GM21515 (cell line): Measurements from ENCODE around the gene EZH1.

Experiments
- ATAC-seq: cut with Tn5 transposase; IDR thresholded peaks from one replicate; pipeline ENCODE4 v1.9.1; 2021; ENCODE audit not compliant: unreplicated experiment

The EZH1 gene

DNA sequence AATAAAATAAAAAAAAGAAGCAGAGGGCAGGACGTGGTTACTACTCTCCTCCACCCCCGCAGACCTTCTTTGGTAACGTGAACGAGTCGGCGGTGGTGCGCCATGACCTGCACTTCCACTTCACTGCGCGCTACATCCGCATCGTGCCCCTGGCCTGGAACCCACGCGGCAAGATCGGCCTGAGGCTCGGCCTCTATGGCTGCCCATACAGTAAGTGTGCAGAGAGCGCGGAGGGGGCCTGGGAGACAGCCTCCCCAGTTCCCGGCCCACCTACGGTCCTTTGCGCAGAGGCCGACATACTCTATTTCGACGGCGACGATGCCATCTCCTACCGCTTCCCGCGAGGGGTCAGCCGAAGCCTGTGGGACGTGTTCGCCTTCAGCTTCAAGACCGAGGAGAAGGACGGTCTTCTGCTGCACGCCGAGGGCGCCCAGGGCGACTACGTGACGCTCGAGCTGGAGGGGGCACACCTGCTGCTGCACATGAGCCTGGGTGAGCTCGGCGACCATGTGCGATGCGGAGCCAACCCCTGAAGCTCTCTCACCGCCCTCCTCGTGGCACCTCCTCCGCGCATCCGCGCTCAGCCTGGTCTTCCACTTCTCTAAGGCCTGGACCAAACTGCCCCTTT lies 59.8 kb downstream of the EZH1 start:
- no peak for ATAC-seq

DNA sequence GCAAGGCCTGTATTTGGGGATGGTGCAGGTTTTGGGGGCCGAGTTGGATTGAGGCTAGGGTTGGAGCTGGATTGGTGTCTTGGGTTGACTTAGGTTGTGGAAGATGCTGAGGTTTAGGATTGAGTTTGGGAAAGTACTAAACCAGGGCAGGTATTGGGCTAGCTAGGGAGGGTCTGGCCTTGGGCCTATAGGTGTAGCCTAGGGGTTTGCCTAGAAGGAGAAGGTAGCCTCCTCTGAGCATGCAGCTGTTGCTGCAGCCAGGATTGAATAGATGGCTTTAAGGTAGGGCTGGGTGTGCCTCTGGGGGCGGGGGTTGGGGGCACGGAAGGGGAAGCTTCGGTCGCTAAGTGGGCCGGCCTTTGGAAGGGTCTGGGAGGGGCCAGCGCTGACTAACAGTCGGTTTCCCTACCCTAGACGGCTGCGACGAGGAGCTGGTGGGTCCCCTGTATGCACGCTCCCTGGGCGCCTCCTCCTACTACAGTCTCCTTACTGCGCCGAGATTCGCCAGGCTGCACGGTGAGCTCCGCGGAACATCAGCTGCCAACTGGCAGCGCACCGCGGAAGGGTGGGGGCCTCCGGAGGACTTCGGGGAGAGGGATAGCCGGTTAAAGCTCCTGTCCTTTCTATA lies 61.3 kb downstream of the EZH1 start:
- ATAC-seq = no peak

DNA sequence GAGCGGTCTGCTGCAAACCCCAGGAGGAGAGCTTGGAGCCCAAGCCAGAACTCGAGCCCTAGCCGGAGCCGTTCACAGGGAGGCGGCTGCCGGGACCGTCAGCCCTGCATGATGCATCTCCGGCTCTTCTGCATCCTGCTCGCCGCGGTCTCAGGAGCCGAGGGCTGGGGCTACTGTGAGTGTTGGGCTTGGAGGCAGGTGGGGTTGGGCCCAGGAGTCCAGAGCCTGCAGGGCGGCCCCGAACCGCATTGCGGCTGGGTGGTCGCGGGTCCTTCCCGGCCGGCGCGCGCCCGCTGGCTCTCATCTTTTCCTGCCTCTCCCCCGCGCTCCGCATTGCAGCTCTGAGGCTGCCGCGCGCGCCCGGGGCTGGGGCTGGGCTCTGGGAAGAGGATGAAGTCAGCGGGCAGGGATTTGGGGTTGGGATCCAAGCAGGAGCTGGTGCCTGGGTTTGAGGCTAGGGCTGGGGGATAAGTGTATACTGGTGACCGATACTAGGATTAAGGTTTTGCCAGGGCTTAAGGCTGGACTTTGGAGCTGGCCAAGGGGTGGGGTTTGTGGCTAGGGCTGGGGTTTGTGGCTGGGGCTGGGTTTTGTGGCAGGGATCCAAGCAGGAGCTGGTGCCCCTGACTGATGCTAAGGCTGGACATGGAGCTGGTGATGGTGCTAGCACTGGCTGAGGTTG lies 62.0 kb downstream of the EZH1 start:
- ATAC-seq = no peak

DNA sequence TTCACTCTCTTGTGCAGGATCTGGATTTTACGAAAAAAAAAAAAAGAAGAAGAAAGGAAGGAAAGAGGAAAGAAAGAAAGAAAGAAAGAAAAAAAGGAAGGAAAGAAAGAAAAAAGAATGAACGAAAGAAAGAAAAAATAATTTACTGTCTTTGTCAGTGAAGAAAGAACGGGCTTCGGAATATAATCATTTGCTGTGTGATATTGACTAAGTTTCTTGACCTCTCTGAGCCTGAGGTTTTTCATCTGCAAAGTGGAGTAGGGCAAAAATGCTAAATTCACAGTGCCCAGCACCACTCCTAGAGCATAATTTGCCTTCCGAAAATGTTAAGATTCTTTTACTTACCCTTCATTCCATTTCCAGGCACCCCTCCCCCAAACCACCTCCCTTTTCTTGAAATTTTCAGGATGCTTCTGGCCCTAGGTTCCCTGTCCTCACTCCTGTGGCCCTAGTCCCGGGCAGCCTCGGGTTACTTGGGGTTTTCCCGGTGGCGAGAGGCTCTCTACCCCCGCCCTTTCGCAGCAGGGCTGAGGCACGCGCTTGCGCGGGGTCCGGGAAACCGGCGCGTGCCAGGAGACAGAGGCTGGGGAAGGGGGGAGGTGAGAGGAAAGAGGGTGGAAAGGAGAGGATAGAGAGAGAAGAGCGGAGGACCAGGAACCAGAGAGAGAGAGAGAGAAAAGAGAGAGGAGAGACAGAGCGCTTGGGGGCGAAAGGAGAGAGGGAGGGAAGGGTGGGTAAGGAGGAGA lies 62.7 kb downstream of the EZH1 start, which contains the start of gene CNTNAP1:
CNTNAP1 (plus strand) TSS at position 556 of the 746 bp plus-strand sequence. CDS start 299 bp downstream, outside the sequence.
- no peak for ATAC-seq

DNA sequence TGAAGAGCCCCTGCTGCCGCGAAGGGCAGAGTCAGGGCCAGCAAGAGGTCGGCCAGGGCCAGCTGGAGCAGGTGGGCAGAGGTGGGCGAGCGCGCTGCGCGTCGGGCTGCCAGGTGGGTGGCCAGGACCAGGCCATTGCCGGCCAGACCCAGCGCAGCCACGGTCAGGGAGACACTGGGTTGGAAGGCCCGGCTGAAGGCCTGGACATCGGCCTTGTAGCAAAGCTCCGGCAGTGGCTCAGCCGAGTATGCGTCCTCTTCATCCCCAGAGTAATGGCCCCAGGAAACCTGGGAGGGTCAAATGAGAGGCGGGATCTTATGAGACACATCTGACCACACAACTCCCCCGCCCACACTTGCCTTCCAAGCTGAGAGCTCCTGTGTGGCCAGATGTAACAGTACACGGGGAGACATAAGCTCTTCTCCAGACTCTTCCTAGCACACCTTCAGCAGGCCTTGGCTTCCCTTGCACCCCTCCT lies 64.5 kb downstream of the EZH1 start:
- ATAC-seq = no peak

DNA sequence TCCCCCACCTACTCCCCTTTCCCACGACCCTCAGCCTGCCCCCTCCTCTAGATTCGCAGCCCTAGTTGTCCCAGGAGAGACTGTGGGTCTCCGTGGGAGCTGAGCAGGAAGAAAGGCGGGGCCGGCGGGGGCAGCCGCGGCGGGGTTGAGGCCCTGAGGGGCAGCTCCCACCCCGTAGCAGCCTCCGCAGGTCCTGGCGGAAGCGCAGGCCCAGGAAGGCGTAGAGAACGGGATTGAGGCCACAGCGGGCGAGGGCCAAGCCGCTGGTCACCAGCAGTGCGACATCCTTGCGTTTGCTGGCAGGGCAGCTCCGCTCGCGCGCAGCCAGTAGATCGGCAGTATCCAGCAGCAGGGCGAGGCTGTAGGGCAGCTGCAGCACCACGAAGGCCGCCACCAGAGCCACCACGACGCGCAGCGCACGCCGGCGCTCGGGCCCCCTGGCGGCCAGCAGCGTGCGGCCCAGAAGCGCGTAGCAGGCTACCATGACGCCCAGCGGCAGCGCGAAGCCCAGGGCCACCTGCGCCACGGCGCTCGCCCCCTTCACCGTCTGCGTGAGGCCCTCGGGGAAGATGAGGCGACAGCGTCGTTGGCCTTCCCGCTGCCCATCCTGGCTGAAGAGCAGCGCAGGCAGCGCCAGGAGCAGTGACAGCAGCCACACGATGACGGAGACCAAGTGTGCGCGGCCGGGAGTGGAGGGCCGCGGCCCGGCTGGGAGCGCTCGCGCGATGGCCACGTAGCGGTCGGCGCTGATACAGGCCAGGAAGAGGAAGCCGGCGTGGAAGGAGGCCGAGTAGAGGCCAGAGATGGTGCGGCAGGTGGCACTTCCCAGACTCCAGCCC lies 65.1 kb downstream of the EZH1 start:
- no peak for ATAC-seq

DNA sequence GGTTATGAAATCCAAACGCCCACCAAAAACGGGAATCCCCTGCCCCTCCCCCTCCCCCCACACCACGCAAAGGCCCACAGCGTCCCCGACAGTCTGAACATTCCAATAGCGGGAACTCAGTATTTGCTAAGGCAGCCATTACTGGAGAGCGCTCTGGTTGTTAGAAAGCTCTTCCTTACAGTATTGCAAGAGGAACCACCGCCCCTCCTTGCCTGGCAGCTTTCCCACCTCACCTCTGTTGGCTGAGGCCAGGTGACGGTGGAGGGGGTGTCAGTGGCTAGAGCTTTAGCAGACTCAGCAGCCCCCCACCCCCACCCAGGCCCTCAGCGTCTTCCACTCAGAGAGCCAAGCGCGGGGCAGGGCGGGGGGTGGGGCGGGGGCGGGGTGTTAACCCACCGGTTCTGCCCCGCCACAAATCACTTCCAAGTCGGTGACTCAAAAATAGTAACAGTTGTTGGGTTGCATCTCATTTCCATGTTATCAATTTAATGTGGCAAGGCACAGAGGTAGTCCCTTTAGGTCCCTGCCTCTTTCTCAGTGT lies 65.8 kb downstream of the EZH1 start:
- ATAC-seq = no peak

DNA sequence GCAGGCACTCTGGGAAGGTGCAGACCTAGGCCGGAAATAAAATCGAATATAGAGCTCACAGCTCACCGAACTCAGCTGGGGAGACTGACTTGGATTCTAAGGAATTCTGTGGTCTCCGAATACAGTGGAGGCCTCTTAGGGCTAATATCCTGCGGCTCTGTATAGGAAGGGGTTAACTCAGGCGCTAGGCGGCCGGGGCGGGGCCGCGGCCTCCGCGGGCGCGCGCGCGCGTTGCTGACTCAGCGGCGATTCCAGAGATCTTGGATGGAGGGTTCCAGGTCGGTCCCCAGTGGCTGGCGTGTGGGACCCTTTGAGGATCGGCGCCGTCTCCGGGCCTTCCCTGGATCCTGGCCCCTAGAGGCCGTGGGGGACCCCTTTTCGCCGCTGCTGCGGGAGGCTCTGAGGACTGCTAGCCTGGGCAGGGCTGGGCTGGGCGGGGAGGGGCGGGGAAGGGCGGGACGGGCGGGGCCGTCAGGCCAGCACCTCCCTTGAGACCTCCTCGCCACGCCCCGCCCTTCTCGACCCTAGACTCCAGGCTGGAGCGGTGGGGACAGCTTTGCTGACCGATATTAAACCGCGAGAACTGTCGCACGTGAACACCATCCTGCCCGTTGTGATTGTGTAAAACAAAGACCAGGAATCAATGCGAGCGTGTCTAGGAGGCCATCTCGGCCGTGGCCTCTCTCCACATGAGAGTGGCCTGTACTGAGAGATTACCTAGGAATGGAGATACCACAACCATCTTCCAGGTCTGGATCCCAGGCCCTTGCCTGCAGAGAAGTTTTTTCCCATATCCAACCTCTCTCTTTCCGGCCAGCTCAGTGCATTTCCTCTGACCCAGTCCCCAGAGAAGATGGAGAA lies 66.7 kb downstream of the EZH1 start:
- ATAC-seq = peak; percentile 19

DNA sequence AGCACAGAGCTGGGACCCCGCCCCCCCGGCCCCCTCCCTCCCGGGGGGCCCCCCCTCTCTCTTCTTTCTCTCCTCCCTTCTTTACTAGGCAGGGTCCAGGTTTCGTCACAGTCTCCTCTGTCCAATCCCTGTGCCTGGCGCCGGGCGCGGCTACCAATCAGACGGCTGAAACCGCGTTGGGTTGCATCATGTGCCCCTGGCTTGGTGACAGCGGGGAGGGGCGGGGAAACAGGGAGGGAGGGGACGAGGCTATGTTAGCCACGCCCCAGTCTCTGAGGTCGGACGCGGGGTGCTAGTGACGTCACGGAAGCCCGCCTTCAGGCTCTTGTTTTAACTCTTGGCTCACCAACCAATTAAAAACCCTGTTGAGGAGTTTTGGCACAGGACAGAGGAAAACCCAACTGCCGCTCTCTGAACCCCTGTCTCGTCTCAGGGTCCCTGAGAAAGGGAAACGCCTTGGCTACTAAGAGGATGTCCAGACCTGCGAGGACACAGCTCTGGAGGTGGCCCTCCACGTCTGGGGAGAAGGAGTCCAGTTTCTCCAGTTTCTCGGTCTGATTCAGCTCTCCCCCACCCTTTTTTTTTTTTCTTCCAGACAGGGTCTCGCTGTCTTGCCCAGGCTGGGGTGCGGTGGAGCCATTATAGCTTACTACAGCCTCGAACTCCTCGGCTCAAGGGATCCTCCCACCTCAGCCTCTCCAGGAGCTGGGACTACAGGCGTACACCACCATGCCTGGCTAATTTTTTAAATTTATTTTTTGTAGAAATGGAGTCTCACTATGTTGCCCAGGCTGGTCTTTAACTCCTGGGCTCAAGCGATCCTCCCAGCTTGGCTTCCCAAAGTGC lies 67.6 kb downstream of the EZH1 start:
- ATAC-seq = peak; percentile 56

DNA sequence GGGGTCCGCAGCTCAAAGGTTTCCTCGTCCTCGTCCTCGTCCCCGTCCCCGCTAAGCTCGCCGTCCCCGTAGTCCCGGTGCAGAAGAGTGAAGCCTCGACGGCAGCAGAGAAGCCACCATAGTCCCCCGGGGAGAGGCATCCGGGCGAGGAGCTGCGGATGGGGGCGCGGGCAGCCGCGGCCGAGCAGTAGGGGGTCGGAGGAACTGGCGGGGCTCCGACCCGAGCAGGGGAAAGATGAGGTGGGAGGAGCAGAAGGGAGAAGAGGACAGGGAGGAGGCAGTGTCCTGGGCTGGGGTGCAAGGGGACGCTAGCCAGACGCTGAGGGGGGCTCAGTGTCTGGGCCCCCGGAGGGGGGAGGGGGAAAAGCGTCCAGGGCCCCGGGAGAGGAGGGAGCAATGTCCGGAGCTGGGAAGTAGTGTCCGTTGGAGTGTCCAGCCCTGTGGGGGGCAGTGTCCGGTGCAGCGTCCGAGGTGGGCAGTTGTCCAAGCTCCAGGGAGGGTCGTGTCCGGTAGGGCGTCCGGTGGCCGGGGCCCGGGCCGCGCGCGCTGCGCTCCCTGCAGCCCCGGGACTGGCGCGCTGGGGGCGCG lies 68.3 kb downstream of the EZH1 start, which contains the start of gene PLEKHH3:
PLEKHH3 (minus strand) TSS at position 571 of the 588 bp plus-strand sequence; CDS start at position 140, 431 bp downstream.
- no peak for ATAC-seq

DNA sequence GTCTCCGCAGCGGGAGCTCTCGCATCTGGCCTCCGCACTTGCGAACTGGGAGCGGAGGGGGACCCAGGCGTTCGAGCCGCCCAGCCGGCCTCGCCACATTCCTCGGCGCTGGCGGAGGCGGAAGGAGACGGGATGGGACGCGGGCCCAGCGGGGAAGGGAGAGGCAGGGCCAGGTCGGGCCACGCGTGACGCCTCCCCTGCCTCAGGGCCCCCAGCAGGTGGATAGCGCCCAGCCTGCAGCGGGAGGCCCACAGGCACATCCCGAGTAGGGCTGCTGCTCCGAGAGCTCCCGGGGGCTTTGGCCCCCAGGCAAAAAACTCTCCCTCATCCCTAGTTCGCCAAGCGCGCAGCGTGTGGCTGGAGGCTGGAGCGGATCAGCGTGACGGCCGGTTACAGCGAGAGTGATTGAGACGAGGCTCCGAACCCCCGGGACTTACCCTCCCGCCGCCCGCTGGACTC lies 68.8 kb downstream of the EZH1 start:
- ATAC-seq = no peak

DNA sequence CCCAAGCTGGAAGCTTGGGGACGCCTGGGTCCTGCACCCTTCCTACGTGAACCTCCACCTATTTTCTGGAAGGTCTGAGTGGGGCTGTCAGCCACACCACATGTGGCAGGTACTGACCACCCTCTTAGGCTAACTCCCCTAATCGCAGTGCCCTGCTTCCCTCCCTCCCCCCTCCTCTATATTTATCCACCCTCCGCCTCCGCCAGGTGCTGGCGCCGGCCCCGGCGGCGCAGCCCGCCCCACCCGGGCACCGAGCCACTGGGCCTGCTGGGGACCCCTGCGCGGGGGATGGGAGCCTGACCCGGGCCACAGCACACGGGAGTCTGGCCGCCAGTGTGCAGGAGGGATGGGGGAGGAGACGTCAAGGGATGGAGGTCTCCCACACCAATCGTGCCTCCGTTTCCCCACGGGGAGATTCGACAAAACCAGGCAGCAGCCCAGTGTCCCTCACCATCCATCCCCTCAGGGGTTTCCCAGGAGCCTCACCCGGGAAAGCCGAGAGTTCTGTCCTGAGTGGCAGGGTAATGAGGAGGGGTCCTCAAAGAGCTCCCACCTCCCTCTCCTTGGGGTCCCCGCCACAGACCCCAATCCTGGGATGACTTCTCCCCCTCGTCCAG lies 69.4 kb downstream of the EZH1 start:
- ATAC-seq = no peak

DNA sequence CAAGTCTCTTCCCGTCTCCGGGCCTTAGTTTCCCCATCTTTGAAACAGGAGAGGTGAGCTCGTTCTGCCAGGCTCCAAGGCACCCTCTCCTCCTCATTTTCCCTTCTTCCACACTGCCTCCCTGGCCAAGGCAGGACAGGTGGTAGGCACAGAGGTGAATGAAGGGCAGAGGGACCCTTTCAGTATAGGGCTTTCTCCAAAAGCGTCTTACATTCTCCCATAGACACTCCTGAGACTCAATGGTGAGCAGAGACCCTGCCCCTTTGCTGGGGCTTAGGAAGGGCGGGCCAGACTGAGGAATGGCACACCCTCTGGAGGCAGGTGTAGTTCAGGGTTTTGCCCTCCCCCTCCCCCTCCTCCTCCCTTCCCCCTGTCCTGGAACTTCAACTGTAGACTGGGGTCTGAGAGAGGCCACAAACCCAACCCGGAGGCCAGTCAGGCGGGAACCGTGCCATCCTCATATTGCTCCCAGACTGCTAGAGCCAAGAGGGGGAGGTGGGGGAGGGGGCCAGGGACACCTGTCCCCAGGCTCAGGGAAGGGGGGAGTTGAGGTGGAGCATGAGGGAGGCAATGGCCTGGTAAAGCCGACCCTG lies 70.0 kb downstream of the EZH1 start:
- ATAC-seq = no peak

DNA sequence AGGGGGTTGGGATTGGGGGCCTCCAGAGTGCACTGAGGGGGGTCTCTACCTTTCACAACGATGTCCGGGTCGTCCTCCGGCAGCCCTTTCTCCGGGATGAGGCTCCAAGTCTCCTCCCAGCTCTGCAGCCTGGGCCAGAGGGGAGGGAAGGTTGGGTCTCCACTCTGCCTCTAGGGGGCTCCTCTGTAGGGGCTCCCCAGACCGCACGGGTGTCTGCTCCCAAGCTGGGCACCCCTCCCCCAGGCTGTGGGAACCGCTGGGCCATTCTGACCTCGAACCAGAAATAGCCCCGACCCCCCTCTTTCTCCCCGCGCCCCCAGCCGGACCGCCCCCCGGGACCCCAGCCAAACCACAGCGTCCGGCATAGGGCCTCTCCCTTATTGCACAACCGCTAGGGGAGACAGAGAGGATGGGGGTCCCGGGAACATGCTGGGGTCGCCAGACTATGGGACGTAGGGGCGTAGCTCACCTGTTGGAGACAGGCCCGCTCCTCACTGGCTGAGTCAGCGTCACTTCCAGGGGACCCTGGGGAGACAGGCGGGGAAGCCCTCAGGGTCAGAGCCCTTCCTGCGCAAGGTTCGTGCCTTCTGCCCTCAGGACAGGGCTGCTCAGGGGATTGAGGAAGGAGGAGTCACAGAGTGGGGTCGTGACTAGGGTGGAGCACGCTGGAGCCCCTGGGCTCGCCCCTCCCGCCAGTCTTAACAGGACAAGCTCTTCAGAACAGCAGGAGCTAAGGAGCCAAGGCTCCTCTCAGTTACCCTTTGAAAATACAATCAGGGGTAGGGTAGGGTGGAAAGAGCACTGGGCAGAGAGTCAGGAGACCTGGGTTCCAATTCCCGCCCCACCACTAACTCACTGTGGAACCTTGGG lies 70.7 kb downstream of the EZH1 start:
- ATAC-seq = no peak

DNA sequence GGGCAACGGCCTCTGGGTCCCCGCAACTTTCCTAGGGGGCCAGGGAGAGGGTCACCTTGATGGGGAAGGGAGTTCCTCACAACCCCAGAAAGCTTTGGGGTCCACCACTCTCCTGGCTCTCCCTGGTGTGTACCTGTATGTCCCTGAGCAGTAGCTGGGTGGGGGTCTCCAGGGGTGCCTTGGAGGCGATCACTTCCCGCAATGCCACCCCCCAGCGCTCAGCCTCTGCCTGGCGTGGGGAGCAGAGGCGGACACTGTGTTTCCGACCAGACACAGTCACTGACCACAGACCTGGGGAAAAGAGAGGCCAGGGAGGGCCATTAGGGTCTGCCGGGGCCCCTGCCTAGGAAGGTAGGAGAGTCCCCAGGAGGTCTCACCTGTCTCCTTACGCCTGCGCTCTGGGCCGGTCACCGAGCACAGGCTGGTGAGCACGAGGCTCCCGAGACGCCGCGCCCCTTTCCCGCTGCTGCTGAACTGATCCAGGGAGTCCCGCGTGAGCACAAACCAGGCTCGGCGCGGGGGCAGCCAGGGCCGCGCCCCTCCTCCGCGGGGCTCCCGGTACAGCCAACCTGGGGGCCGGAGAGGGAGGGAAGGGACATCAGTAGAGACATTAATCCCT lies 71.5 kb downstream of the EZH1 start:
- ATAC-seq = no peak

DNA sequence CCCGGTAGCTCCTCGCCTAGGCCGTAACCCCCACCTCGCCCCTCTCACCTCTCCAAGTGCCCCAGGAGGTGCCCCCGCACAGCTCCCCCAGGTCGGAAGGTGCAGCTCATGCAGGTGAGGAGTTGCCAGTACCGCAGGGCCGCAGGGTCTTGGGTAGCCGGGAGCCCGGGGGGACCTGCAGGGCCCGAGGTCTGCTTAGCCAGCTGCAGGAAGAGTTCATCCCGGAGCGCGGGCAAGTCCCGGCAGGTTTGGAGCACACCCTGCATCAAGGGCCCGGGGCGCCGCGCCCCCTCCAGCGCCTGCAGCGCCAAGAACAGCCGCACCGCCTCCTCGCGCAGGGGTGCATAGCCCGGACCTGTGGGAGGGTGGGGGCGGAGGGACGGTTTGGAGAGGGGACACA lies 72.8 kb downstream of the EZH1 start:
- no peak for ATAC-seq
